Dendritic cell treated with granulocyte-macrophage colony-stimulating factor and Interleukin-4, amounts not matched to agents 40 ng/mL and 50 ng/mL, for 4 days (primary cell): ENCODE measurements around the gene IMMT.
A peak's percentile ranks its signal among the peaks of the same experiment; 100 is the strongest.
"Not testable (repeated sequence)": the region's sequence is repeated elsewhere in the genome, so short reads cannot be mapped to it uniquely, and the experiment has no call there.

Experiments used
- H3K27ac Mint-ChIP-seq: one replicate; pipeline ENCODE4 v1.8.0; 2022; ENCODE audit warnings: mild to moderate bottlenecking, mixed read lengths
- H3K27me3 Mint-ChIP-seq: one replicate; pipeline ENCODE4 v1.8.0; 2022; ENCODE audit warnings: mild to moderate bottlenecking, mixed read lengths
- H3K36me3 Mint-ChIP-seq: one replicate; pipeline ENCODE4 v1.8.0; 2022; ENCODE audit warnings: low read depth, mixed read lengths
- H3K4me1 Mint-ChIP-seq: one replicate; pipeline ENCODE4 v1.8.0; 2022; ENCODE audit warnings: low read depth, mixed read lengths
- H3K4me3 Mint-ChIP-seq: one replicate; pipeline ENCODE4 v1.8.0; 2022; ENCODE audit warnings: mild to moderate bottlenecking, moderate library complexity, mixed read lengths
- H3K9me3 Mint-ChIP-seq: one replicate; pipeline ENCODE4 v1.8.0; 2022; ENCODE audit warnings: mixed read lengths
- intact Hi-C: fragments of 100-400 bp; cut with micrococcal nuclease; formaldehyde crosslinking; loops from one replicate; pipeline ENCODE4 v1.15.0; 2022

Gene IMMT

GRCh38 chr2:86232373-86232784 lies 37.1 kb upstream of the IMMT start:
- H3K4me1 Mint-ChIP-seq, result peaks cover 11% of the 10 kb centered on the region
- H3K27ac Mint-ChIP-seq, result no peak overlapping the region
- intact Hi-C loops, result no loop called here
- H3K36me3 Mint-ChIP-seq, result no peaks in the 10 kb centered on the region
- peaks cover 16% of the 10 kb centered on the region for H3K27me3 Mint-ChIP-seq
- H3K9me3 Mint-ChIP-seq, result no peaks in the 10 kb centered on the region
- no peak overlapping the region for H3K4me3 Mint-ChIP-seq

- Mint-ChIP-seq H3K9me3 (no peaks in the 10 kb centered on the region), H3K27me3 (peaks cover 13% of the 10 kb centered on the region), H3K36me3 (no peaks in the 10 kb centered on the region), H3K4me3 (no peak overlapping the region), H3K4me1 (peaks cover 11% of the 10 kb centered on the region), H3K27ac (no peak overlapping the region)
- intact Hi-C loops, result no loop called here
These were observed 36.6 kb upstream of the IMMT start for GRCh38 chr2:86231680-86232372.

GRCh38 chr2:86230961-86231360 lies 35.7 kb upstream of the IMMT start:
- no peak overlapping the region for H3K4me3 Mint-ChIP-seq
- H3K9me3 Mint-ChIP-seq, result no peaks in the 10 kb centered on the region
- H3K4me1 Mint-ChIP-seq, result peaks cover 14% of the 10 kb centered on the region
- no peaks in the 10 kb centered on the region for H3K36me3 Mint-ChIP-seq
- H3K27me3 Mint-ChIP-seq, result peaks cover 8% of the 10 kb centered on the region
- no peak overlapping the region for H3K27ac Mint-ChIP-seq
- intact Hi-C loops, result no loop called here

- no peaks in the 10 kb centered on the region for H3K9me3 Mint-ChIP-seq
- no peaks in the 10 kb centered on the region for H3K36me3 Mint-ChIP-seq
- H3K27me3 Mint-ChIP-seq, result peaks cover 5% of the 10 kb centered on the region
- no peak overlapping the region for H3K4me3 Mint-ChIP-seq
- peaks cover 27% of the 10 kb centered on the region for H3K4me1 Mint-ChIP-seq
- no peak overlapping the region for H3K27ac Mint-ChIP-seq
- intact Hi-C loops, result no loop called here
These were observed 34.0 kb upstream of the IMMT start for GRCh38 chr2:86229221-86229620.

GRCh38 chr2:86228574-86228973 lies 33.3 kb upstream of the IMMT start:
- H3K36me3 Mint-ChIP-seq, H3K9me3 Mint-ChIP-seq, H3K4me3 Mint-ChIP-seq, H3K27ac Mint-ChIP-seq, H3K27me3 Mint-ChIP-seq, intact Hi-C loops: not testable (repeated sequence)
- peaks cover 27% of the 10 kb centered on the region for H3K4me1 Mint-ChIP-seq

- H3K4me1 Mint-ChIP-seq, result peaks cover 27% of the 10 kb centered on the region
- H3K27me3 Mint-ChIP-seq, result no peaks in the 10 kb centered on the region
- no peak overlapping the region for H3K4me3 Mint-ChIP-seq
- no peaks in the 10 kb centered on the region for H3K36me3 Mint-ChIP-seq
- H3K27ac Mint-ChIP-seq, result no peak overlapping the region
- no peaks in the 10 kb centered on the region for H3K9me3 Mint-ChIP-seq
- intact Hi-C loops, result no loop called here
These were observed 32.4 kb upstream of the IMMT start for GRCh38 chr2:86227685-86228084.

GRCh38 chr2:86226636-86227520 lies 31.6 kb upstream of the IMMT start:
- Mint-ChIP-seq H3K27ac (no peak overlapping the region), H3K9me3 (no peaks in the 10 kb centered on the region), H3K4me3 (no peak overlapping the region), H3K27me3 (no peaks in the 10 kb centered on the region), H3K36me3 (no peaks in the 10 kb centered on the region), H3K4me1 (peaks cover 27% of the 10 kb centered on the region)
- intact Hi-C loops, result no loop called here

- intact Hi-C loops, result no loop called here
- H3K36me3 Mint-ChIP-seq, result no peaks in the 10 kb centered on the region
- H3K4me1 Mint-ChIP-seq, result peaks cover 27% of the 10 kb centered on the region
- no peaks in the 10 kb centered on the region for H3K9me3 Mint-ChIP-seq
- H3K27me3 Mint-ChIP-seq, result no peaks in the 10 kb centered on the region
- H3K27ac Mint-ChIP-seq, result no peak overlapping the region
- H3K4me3 Mint-ChIP-seq, result no peak overlapping the region
These were observed 30.8 kb upstream of the IMMT start for GRCh38 chr2:86226070-86226469.

GRCh38 chr2:86225581-86225980 lies 30.3 kb upstream of the IMMT start:
- Mint-ChIP-seq H3K27me3 (no peaks in the 10 kb centered on the region), H3K27ac (peak overlapping the region; percentile 33), H3K4me3 (no peak overlapping the region), H3K36me3 (no peaks in the 10 kb centered on the region), H3K4me1 (peaks cover 27% of the 10 kb centered on the region), H3K9me3 (no peaks in the 10 kb centered on the region)
- intact Hi-C loops, result no loop called here

GRCh38 chr2:86224645-86225355 lies 29.5 kb upstream of the IMMT start:
- intact Hi-C loops, result no loop called here
- Mint-ChIP-seq H3K27ac (peak overlapping the region; percentile 33), H3K27me3 (no peaks in the 10 kb centered on the region)

GRCh38 chr2:86223927-86224560 lies 28.8 kb upstream of the IMMT start:
- Mint-ChIP-seq H3K4me3 (no peak overlapping the region), H3K9me3 (no peaks in the 10 kb centered on the region), H3K27me3 (no peaks in the 10 kb centered on the region), H3K4me1 (peaks cover 26% of the 10 kb centered on the region), H3K27ac (no peak overlapping the region), H3K36me3 (no peaks in the 10 kb centered on the region)
- intact Hi-C loops, result no loop called here

More at GRCh38 chr2:86224645-86225355, 29.5 kb upstream of the IMMT start:
- no peak overlapping the region for H3K4me3 Mint-ChIP-seq
- no peaks in the 10 kb centered on the region for H3K9me3 Mint-ChIP-seq
- H3K36me3 Mint-ChIP-seq, result no peaks in the 10 kb centered on the region
- peaks cover 27% of the 10 kb centered on the region for H3K4me1 Mint-ChIP-seq

GRCh38 chr2:86223140-86223926 lies 28.1 kb upstream of the IMMT start:
- Mint-ChIP-seq H3K4me3 (no peak overlapping the region), H3K27me3 (no peaks in the 10 kb centered on the region), H3K9me3 (no peaks in the 10 kb centered on the region), H3K36me3 (no peaks in the 10 kb centered on the region), H3K4me1 (peaks cover 19% of the 10 kb centered on the region), H3K27ac (no peak overlapping the region)
- intact Hi-C loops, result no loop called here

GRCh38 chr2:86221066-86221684 lies 25.9 kb upstream of the IMMT start:
- Mint-ChIP-seq H3K4me3 (no peak overlapping the region), H3K4me1 (peaks cover 15% of the 10 kb centered on the region), H3K9me3 (no peaks in the 10 kb centered on the region), H3K27me3 (no peaks in the 10 kb centered on the region), H3K27ac (no peak overlapping the region), H3K36me3 (no peaks in the 10 kb centered on the region)
- intact Hi-C loops, result loop anchor here (1.0 to 2.0 kb wide), 3 partner anchors 76 to 152 kb away; no protein-coding TSS in a partner anchor
